ENCODE data around the gene GYG2. TPM values are rescaled to one million over a fixed set of nuclear protein-coding genes. Genes with fewer than 3 reads are reported as not detected.
"Not testable (repeated sequence)": the region's sequence is repeated elsewhere in the genome, so short reads cannot be mapped to it uniquely, and the experiment has no call there.

GYG2 gene
- total RNA-seq, 2 experiments from 2014 or later, result not detected

DNA sequence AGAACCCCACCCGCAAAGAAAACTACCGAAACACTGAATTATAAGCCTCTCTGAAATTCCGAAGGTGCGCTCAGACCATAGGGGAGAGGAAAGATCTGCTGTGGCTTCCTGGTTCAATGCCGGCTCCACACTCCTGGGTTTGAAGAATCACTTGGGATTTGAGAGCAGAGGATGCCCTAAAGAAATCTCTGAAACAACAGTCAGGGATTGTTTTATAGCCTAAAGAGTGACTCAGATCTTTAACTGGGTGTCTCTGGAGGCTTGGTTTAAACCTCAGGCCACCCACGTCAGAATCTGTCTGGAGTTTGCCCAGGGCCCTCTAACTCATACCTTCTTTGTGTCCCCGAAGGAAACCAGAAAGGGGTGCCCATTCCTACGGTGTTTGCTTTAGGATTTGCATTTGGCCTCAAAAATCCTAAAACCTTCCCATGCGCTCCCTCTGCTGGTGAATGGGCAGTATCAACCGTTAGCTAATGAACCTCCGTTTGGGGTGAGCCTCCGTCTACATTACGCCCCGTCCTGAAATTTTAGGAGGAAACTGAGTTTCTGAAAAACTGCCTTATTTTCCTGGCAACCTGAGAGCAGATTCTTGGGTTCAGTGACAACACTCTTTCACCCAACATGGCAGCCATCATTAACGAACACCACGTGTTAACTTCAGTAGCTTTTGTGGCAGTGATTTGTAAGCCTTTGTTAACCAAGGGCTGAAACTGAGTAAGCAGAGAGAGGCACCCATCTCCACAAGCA is 16.4 kb upstream of the GYG2 start:
- CTCF ChIA-PET, POLR2A ChIA-PET: not testable (repeated sequence)

DNA sequence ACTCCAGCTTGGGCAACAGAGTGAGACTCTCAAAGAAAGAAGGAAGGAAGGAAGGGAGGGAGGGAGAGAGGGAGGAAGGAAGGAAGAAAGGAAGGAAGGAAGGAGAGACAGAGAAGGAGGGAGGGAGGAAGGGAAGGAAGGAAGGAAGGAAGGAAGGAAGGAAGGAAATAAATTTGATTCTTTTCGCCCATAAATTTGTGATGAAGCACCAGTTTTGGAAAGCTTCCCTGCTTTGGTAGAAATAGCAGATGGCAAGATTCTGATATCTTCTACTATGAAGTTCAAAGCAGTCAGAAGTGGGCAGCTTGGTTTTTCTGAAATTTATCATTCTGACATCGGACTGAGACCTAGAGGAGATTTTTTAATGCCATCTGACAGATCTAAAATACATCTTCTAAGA is 11.7 kb upstream of the GYG2 start:
- ChIA-PET CTCF (no interaction called here), POLR2A (no interaction called here)

DNA sequence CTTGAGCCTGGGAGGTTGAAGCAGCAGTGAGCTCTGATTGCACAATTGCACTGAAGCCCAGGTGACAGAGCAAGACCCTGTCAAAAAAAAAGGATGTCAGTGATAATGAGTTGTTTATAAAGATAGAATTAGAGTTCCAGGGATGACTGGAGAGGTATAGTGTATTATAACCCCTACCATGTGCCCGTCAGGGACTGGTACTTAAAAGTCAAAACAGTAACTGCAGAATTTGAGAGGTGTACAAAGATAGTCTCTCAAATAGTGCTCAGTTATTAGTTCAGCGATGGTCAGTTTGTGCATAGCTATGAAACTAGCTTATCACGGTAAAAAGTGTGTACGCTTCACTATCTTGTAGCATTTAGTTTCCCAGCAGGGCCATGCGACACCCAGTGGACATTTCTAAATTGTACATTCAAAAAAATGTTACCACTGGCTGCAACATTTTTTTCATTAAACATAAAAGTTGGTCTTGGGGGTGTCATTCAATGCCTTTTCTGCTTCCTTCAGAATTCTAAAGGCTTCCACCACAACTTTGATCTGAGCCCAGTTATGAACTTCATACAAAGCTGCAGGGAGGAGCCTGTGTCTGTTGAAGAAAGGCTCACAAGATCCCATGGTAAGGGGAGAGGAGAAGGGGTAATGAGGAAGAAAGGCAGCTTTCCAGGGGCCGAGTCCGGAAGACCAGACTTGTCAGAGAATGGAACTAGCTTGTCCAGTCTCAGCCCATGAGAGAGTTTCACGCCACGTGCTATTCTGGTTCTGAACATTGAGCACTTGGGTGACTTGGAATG is 9.2 kb upstream of the GYG2 start:
- POLR2A ChIA-PET, result no interaction called here
- CTCF ChIA-PET, result no interaction called here

DNA sequence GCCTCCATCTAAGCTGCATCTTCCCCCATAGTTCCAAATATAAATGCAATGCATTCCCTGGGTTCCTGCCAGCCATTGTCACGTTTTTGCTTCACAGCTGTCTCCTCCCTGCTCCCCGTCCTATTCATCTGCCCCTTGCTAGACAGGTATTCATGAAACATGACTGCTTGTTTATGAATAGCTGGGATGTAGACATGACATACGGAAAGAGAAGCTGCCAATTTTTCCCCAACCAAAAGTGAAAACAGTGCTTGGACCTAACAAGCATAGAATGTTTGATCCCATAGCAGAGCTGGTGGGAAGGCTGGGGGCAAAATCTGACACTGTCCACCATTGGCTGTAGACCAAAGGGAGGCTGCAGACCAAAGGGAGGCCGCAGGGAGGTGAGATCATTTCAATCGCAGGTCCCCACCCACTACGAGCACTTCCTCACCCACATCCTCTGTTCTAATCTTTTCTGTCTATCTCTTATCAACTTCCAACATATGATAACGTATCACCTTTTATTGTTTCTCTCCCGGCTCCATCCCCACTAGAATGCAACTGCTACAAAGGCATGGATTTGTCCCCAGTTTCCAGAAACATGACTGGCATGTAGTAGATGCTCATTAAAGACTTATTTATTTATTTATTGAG is 8.5 kb upstream of the GYG2 start:
- ChIA-PET CTCF (no interaction called here), POLR2A (no interaction called here)

GRCh38 chrX:2823795-2824386 is 4.8 kb upstream of the GYG2 start:
- POLR2A ChIA-PET, result no interaction called here
- CTCF ChIA-PET, result no interaction called here

DNA sequence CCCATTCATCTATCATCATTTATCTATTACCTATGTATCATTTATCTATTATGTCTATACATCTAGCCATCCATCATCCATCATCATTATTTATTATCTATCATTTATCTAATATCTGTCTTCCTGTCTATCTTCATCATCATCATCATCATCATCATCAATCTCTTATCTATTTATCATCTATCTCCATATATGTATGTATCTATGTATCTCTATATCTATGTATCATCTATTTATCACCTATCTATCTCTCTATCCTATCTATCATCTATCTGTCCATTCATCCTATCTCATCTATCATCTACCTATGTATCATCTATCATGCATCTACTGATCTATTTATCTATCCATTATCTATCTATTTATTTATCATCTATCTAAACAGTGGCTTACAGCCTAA is 3.8 kb upstream of the GYG2 start:
- CTCF ChIA-PET, result no interaction called here
- POLR2A ChIA-PET, result no interaction called here

GRCh38 chrX:2828959-2829411 is 255 bp downstream of the GYG2 start:
- POLR2A ChIA-PET, result no interaction called here
- CTCF ChIA-PET, result no interaction called here

GRCh38 chrX:2829469-2830246 is 928 bp downstream of the GYG2 start:
- CTCF ChIA-PET, result no interaction called here
- POLR2A ChIA-PET, result no interaction called here

- ChIA-PET CTCF (no interaction called here), POLR2A (no interaction called here)
These were observed 2.9 kb downstream of the GYG2 start for GRCh38 chrX:2831471-2832228.

GRCh38 chrX:2837961-2838360 is 9.2 kb downstream of the GYG2 start:
- ChIA-PET POLR2A (no interaction called here), CTCF (no interaction called here)

DNA sequence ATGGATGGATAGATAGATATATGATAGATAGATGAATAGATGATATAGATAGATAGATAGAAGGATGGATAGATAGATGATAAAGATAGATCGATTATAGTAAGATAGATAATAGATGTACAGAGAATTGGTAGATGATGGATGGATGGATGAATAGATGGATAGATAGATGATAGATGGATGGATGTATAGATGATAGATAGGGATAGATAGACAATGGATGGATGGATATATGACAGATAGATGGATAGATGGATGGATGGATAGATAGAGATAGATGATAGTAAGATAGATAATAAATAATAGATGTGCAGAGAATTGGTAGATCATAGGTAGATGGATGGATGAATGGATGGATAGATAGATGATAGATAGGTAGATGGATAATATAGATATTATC is 12.2 kb downstream of the GYG2 start:
- POLR2A ChIA-PET, result no interaction called here

GRCh38 chrX:2841537-2841936 is 12.8 kb downstream of the GYG2 start:
- ChIA-PET POLR2A (no interaction called here), CTCF (no interaction called here)

More for the DNA sequence above, 12.2 kb downstream of the GYG2 start:
- CTCF ChIA-PET, result no interaction called here

DNA sequence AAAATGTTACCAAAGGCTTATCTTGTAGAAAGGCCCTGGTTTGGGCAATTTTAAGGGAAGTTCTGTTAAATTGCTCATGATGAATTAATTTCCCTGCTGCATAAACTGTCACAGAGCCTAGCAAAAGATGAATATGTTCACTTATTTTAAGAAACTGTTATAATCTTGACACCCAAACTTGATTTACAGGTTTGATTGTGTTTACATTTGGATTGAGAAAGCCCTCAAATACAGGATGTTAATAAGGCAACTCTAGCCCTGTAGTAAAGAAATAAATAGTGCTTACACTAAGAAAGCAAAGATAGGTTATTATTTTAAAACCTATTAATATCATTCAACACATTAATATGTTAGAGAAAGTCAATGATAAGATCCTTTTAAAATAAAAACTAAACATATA is 18.3 kb downstream of the GYG2 start:
- ChIA-PET POLR2A (no interaction called here), CTCF (no interaction called here)

- POLR2A ChIA-PET, result no interaction called here
- CTCF ChIA-PET, result no interaction called here
These were observed 20.2 kb downstream of the GYG2 start for GRCh38 chrX:2848871-2849301.

DNA sequence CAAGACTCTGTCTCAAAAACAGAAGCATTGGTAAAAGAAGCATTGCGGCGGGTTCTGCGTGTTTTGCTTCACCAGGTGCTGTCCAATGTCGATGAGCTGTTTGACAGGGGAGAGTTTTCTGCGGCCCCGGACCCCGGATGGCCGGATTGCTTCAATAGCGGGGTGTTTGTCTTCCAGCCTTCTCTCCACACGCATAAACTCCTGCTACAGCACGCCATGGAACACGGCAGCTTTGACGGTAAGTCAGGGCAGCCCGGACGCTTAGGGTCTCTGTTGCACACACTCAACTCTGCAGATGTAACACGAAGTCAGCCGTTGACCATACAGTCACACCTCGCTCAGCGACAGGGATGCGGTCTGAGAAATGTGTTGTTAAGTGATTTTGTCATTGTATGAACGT is 26.2 kb downstream of the GYG2 start:
- CTCF ChIA-PET, result no interaction called here
- POLR2A ChIA-PET, result no interaction called here

DNA sequence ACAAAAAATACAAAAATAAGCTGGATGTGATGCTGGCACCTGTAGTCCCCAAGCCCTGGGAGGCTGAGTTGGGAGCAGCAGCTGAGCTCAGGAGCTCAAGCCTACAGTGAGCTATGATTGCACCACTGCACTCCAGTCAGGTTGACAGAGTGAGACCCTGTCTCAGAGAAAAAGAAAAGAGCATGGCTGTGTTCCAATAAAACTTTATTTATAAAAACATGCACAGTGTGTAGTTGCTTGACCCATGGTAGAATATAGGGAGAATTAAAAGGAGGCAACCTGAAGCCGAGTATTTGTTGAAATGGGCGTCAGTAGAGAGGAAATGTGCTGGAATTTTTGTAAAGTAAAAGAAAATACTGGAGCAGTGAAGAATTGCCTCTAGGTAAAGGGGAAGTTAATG is 27.0 kb downstream of the GYG2 start:
- ChIA-PET POLR2A (no interaction called here), CTCF (no interaction called here)

GRCh38 chrX:2857566-2857965 is 28.8 kb downstream of the GYG2 start:
- POLR2A ChIA-PET, result no interaction called here
- CTCF ChIA-PET, result no interaction called here

- ChIA-PET POLR2A (no interaction called here), CTCF (no interaction called here)
These were observed 30.6 kb downstream of the GYG2 start for GRCh38 chrX:2859197-2859797.

DNA sequence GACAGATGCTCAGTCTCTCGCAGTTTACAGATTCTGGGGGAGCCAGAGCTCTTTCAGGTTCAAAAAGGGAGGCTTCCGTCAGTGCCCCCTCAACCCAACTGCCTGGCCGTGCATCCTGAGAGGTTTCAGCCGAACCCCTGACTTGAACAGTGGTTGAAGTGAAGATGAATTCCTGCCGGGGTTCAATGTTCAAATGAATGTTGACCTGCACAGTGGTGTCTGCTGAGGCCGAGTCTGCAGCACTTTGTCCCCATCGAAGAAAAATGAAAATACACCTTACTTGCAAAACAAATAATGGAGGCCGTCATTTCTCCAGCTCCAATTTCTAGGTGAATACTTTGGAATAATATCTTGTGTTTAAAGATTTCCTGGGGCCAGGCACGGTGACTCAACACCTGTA is 33.7 kb downstream of the GYG2 start:
- POLR2A ChIA-PET, result no interaction called here
- CTCF ChIA-PET, result no interaction called here

Measured in activated CD8-positive, alpha-beta memory T cell treated with anti-CD3 and anti-CD28 coated beads for 36 hours (primary cell).